SK-N-SH (cell line): ENCODE data around the gene SMCHD1.

Experiments
- TF ChIP-seq, protein P1 (sequence below): IDR thresholded peaks from 2 replicates; pipeline ENCODE4 v1.6.1; 2012; ENCODE audit warnings: mild to moderate bottlenecking, low read depth, low read length, moderate library complexity
- TF ChIP-seq, protein P2 (sequence below): fragments of 200-600 bp; sonication (generic); IDR thresholded peaks from 2 replicates; pipeline ENCODE4 v1.6.1; 2017; ENCODE audit warnings: antibody characterized with exemption, mild to moderate bottlenecking, moderate library complexity
- TF ChIP-seq, protein P3 (sequence below): fragments of 150-350 bp; IDR thresholded peaks from 2 replicates; pipeline ENCODE4 v1.6.1; 2017; ENCODE audit warnings: antibody characterized with exemption, low read length, low read depth, borderline replicate concordance

DNA sequence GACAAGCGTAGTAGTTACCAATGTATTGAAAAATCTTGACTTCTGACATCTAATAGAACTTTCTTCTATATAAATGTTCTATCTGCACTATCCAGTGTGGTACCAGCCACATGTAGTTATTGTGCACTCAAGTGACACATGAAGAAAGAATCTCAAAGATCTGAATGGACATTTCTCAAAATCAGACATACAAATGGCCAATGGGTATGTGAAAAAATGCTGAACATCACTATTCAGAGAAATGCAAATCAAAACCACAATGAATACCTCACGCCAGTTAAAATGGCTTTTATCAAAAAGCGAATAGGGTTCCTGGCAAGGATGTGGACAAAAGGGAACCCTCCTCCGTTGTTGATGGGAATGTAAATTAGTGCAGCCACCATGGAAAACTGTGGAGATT, 37.5 kb upstream of the SMCHD1 start:
- TF ChIP-seq, protein P1, sequence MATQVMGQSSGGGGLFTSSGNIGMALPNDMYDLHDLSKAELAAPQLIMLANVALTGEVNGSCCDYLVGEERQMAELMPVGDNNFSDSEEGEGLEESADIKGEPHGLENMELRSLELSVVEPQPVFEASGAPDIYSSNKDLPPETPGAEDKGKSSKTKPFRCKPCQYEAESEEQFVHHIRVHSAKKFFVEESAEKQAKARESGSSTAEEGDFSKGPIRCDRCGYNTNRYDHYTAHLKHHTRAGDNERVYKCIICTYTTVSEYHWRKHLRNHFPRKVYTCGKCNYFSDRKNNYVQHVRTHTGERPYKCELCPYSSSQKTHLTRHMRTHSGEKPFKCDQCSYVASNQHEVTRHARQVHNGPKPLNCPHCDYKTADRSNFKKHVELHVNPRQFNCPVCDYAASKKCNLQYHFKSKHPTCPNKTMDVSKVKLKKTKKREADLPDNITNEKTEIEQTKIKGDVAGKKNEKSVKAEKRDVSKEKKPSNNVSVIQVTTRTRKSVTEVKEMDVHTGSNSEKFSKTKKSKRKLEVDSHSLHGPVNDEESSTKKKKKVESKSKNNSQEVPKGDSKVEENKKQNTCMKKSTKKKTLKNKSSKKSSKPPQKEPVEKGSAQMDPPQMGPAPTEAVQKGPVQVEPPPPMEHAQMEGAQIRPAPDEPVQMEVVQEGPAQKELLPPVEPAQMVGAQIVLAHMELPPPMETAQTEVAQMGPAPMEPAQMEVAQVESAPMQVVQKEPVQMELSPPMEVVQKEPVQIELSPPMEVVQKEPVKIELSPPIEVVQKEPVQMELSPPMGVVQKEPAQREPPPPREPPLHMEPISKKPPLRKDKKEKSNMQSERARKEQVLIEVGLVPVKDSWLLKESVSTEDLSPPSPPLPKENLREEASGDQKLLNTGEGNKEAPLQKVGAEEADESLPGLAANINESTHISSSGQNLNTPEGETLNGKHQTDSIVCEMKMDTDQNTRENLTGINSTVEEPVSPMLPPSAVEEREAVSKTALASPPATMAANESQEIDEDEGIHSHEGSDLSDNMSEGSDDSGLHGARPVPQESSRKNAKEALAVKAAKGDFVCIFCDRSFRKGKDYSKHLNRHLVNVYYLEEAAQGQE, result no peak
- TF ChIP-seq, protein P2, sequence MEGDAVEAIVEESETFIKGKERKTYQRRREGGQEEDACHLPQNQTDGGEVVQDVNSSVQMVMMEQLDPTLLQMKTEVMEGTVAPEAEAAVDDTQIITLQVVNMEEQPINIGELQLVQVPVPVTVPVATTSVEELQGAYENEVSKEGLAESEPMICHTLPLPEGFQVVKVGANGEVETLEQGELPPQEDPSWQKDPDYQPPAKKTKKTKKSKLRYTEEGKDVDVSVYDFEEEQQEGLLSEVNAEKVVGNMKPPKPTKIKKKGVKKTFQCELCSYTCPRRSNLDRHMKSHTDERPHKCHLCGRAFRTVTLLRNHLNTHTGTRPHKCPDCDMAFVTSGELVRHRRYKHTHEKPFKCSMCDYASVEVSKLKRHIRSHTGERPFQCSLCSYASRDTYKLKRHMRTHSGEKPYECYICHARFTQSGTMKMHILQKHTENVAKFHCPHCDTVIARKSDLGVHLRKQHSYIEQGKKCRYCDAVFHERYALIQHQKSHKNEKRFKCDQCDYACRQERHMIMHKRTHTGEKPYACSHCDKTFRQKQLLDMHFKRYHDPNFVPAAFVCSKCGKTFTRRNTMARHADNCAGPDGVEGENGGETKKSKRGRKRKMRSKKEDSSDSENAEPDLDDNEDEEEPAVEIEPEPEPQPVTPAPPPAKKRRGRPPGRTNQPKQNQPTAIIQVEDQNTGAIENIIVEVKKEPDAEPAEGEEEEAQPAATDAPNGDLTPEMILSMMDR, result no peak
- TF ChIP-seq, protein P3, sequence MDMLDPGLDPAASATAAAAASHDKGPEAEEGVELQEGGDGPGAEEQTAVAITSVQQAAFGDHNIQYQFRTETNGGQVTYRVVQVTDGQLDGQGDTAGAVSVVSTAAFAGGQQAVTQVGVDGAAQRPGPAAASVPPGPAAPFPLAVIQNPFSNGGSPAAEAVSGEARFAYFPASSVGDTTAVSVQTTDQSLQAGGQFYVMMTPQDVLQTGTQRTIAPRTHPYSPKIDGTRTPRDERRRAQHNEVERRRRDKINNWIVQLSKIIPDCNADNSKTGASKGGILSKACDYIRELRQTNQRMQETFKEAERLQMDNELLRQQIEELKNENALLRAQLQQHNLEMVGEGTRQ, result no peak
